COR-L47 (cell line): ENCODE data around the gene SSC5D.
A peak's percentile ranks its signal among the peaks of the same experiment; 100 is the strongest.
"Not testable (repeated sequence)": the region's sequence is repeated elsewhere in the genome, so short reads cannot be mapped to it uniquely, and the experiment has no call there.

Source experiments
- DNase-seq: peaks from one replicate; lab custom pipeline; 2025; lab: John Stamatoyannopoulos, UW

SSC5D gene

DNA sequence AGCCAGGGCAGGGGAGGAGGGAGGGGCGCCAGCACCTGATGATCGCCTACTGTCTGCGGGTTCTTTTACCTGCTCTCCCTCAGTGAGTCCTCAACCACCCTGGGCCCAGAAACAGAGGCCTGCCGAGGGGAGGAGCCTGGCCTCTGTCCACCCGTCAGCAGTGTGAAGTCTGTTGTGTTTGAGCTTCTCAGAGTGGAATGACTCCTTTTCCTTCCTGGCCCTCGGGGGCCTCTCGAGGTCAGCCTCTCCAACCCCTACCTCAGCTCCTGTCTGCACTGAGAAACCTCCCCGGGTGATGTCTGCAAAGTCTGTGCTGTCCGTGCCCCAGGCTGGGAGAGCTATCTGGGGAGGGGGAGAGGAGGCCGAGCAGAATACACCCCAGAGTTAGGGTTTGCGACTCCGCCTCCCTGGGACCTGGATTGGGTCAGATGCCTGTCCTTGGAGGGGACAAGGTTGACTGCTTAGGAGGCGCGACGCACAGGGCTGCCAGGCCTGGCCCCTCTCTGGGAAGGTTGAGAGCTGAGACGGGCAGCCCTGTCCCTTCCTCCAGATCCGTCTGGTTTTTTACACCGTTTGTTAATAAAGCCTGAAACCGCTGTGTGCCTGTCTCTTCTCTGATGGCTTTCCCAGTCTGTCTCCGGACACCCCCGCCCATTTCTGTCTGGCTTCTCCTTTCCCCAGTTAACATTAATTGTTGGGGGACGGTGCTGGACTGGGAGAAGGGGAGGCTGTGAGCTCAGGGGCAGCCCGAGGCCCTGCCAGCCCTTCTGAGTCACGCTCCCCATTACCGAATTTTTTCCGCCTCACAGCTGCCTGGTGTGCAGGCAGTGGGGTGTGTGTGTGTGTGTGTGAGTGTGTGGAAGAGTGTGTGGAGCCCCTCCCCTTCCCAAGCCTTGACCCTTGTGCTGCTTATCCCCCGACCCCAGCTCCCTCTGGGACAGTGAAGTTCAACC lies 989 bp upstream of the SSC5D start:
- no peak for DNase-seq

- DNase-seq: no peak
Observed at GRCh38 chr19:55488986-55489710, 912 bp downstream of the SSC5D start.

- DNase-seq: no peak
Observed at GRCh38 chr19:55489711-55490477, 1.7 kb downstream of the SSC5D start.

GRCh38 chr19:55490478-55491432 lies 2.5 kb downstream of the SSC5D start:
- DNase-seq: no peak

DNA sequence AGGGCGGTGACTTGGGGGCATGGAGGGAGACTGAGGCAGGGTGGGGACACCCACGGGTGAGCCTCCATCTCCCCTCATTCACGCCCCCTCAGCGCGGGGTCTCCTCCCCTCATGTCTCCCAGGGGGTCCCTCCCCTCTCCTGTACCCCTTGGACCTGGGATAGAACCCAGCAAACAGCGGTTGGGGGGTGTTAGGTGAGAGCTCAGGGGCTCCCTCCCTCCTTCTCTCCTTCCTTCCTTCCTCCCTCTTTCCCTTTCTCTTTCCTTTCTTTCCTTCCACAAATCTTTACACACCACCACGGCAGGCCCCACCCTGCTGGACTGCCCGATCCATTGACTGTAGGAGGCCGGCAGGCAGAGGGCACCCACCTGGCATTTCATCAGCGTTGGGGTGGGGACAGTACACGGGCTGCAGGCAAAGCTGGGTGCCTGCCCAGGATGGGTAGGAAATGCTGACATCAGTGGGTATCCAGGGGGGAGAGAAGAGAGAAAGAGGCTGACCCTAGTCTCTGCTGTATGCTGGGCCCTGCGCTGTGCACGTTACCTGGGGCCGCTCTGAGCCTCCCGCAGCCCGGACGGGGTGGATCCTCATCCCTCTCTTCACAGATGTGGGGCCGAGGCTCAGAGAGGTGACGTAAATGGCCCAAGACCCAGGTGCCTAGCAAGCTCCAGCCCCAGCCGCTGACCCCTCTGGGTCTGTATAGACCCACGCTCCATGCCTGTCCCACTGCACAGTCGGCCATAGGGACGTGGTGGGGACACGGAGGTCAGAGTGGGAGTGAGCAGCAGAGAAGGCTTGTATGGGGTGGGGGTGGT lies 3.5 kb downstream of the SSC5D start:
- DNase-seq: peak; percentile 29

GRCh38 chr19:55492362-55492944 lies 4.2 kb downstream of the SSC5D start:
- peak; percentile 84 for DNase-seq

DNA sequence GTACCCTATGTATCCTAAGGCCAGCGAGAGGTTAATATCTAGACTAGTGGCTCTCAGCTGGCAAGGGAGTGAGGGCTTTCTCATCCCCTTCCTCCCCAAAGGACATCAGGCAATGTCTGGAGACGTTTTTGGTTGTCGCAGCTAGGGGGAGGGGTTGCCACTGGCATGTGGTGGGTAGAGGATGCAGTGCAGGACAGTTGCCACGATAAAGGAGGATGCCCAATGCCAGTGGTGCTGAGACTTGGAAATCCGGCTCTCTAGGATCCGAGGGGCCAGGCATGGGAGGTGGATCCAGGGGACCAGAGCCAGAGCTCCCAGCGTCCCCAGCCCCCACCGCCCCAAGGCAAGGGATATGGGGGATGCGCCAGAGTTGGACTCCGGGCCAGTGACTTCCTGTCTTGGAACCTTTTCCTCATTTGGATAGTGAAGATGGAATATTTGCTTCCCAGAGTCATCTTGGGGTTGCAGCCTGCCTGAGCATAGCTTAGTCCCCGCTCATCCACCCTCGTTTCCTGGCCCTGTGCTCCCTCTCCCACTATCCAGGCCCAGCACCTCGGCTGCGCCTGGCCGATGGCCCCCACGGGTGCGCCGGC lies 4.9 kb downstream of the SSC5D start:
- DNase-seq: no peak

- no peak for DNase-seq
Observed at GRCh38 chr19:55493645-55494171, 5.5 kb downstream of the SSC5D start.

- DNase-seq: no peak
Observed at GRCh38 chr19:55494172-55494761, 6.0 kb downstream of the SSC5D start.

GRCh38 chr19:55495646-55496349 lies 7.6 kb downstream of the SSC5D start:
- no peak for DNase-seq

DNA sequence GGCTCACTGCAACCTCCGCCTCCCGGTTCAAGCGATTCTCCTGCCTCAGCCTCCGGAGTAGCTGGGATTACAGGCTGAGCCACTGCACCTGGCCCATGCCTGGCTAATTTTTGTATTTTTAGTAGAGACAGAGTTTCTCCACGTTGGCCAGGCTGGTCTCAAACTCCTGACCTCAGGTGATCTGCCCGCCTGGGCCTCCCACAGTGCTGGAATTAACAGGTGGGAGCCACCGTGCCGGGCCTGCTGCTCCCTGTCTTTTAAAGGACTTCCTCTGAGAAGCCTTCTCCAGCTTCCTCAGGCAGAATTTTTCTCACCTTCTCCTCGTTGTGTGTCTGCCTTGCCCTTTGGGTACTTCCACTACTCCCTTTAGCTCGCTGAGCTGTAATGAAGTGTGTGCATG lies 8.6 kb downstream of the SSC5D start:
- not testable (repeated sequence) for DNase-seq

DNA sequence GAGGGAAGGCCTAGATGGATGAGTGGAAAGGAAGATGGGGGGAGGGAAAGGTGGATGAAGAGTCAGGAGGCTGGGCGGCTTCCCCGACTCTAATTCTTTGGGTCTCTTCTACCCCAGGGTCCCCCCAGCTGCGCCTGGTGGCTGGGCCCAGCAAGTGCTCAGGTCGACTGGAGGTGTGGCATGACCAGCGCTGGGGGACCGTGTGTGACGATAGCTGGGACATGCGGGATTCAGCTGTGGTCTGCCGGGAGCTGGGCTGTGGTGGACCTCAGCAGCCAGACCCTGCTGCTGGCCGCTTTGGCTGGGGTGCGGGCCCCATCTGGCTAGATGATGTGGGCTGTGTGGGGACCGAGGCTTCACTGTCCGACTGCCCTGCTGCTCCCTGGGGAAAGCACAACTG lies 9.5 kb downstream of the SSC5D start:
- no peak for DNase-seq

- DNase-seq: peak; percentile 69
Observed at GRCh38 chr19:55498246-55498840, 10.1 kb downstream of the SSC5D start.

- DNase-seq: no peak
Observed at GRCh38 chr19:55500368-55500952, 12.2 kb downstream of the SSC5D start.

GRCh38 chr19:55502197-55502952 lies 14.1 kb downstream of the SSC5D start:
- no peak for DNase-seq

- DNase-seq: no peak
Observed at GRCh38 chr19:55503157-55503501, 14.9 kb downstream of the SSC5D start.
